Omental fat pad (tissue), 4 donors: Measurements from ENCODE around the gene HMSD. TPM values are rescaled to one million over a fixed set of nuclear protein-coding genes. Genes with fewer than 3 reads are reported as not detected.

Experiments used
- ATAC-seq: fragments of 150-250 bp; one replicate; pipeline ENCODE4 v1.9.1; 2016; ENCODE audit warnings: mild to moderate bottlenecking, moderate library complexity; ENCODE audit not compliant: low FRiP score
- DNase-seq: peaks from one replicate; pipeline ENCODE4 v3.0.0-alpha.2; 2019; ENCODE audit warnings: low spot score
- total RNA-seq, 4 donors: library from RNA; depleted of rRNA; stranded (reverse); fragments of >200 nt; gene quantifications; one replicate each; pipeline ENCODE4 v1.1.0, GENCODE V29; 2016
- TF ChIP-seq, protein P1 (sequence below), 3 donors: fragments of 450-650 bp; IDR thresholded peaks; one replicate each; pipeline ENCODE4 v1.5.1; 2016 to 2017; ENCODE audit warnings: antibody characterized with exemption in 3 of 3, mild to moderate bottlenecking in 3 of 3, moderate library complexity in 2 of 3

Gene HMSD
- total RNA-seq, 4 donors from 2014 or later: 0.38 to 1.6 (median 0.72) TPM; not detected in 1

DNA sequence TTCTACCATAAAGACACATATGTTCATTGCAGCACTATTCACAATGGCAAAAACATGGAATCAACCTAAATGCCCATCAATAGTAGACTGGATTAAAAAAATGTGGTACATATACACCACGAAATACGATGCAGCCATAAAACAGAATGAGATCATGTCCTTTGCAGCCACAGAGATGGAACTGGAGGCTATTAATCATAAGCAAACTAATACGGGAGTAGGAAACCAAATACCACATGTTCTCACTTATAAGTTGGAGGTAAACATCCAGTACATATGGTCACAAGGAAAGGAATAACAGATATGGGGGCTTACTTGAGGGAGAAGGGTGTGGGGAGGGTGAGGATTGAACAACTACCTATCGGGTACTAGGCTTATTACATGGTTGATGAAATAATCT lies 7.7 kb downstream of the HMSD start:
- ATAC-seq: no peak
- TF ChIP-seq, protein P1, sequence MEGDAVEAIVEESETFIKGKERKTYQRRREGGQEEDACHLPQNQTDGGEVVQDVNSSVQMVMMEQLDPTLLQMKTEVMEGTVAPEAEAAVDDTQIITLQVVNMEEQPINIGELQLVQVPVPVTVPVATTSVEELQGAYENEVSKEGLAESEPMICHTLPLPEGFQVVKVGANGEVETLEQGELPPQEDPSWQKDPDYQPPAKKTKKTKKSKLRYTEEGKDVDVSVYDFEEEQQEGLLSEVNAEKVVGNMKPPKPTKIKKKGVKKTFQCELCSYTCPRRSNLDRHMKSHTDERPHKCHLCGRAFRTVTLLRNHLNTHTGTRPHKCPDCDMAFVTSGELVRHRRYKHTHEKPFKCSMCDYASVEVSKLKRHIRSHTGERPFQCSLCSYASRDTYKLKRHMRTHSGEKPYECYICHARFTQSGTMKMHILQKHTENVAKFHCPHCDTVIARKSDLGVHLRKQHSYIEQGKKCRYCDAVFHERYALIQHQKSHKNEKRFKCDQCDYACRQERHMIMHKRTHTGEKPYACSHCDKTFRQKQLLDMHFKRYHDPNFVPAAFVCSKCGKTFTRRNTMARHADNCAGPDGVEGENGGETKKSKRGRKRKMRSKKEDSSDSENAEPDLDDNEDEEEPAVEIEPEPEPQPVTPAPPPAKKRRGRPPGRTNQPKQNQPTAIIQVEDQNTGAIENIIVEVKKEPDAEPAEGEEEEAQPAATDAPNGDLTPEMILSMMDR (IDR thresholded peaks at IDR 0.05): no peak

DNA sequence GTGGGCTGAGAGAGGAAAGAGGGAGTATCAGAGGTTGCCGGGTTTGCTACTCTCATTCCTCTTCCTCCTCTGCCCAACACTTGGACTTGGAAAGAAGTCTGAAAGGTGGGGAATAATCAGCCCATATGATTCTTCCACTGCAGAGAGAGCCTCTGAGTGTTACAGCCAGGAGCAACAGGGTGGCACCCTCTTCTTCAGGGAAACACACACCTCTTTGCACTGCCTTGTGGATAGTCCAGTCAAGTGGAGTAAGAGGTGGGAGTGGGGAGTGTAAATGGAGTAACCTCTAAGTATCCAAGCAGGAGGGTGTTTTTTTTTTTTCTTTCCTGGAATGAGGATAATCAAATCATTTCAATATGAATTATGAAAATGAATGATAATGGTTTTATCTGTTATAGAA lies 11.8 kb downstream of the HMSD start:
- DNase-seq: no peak
- peak; percentile 72 for ATAC-seq
- TF ChIP-seq, protein P1 (IDR thresholded peaks at IDR 0.05): no peak

More for the DNA sequence above, 7.7 kb downstream of the HMSD start:
- no peak for DNase-seq

DNA sequence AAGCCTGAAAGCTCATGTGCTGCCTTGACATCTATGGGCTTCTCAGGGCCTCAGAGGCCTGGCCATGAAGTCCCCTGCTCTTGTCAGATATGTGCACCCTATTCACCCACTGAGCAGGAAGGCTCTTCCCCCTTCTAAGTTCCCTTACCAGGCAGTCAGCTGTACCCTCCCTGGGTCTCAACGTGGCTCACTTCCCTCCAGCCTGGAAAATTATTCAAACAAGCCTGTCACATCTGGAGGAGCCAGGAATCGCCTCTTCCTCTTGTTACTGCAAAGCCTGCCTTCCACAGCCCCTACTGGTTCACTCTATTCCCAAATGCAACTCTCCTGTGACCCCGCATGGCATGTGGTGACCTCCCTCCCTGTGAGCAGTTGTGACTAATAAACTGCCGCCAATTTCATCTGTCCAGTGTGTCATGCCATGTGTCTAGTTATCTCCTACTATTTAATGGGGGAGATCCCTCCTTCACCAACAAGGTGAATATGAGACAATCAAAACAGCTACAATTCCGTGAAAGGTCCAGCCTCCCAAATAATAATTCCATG lies 12.4 kb downstream of the HMSD start:
- TF ChIP-seq, protein P1 (IDR thresholded peaks at IDR 0.05): no peak
- ATAC-seq: no peak
- no peak for DNase-seq

DNA sequence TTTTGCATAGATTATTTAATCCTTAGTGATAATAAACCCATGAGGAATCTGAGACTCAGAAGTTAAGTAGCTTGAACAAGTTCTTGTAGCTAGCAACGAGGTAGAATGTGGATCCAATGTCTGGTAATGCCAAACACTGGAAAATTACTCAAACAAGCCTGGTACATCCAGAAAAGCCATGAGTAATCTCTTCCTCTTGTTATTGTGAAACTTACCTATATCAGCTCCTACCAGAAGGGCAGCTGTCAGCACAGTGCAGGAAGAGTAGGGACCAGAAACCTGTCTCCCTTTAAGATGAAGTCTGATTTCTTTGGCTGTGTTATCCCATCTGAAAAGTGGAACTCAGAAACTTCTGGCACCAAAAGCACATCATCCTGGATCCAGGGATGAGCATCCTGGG lies 13.0 kb downstream of the HMSD start:
- DNase-seq (no peak), ATAC-seq (peak; percentile 37)
- TF ChIP-seq, protein P1 (IDR thresholded peaks at IDR 0.05): no peak

DNA sequence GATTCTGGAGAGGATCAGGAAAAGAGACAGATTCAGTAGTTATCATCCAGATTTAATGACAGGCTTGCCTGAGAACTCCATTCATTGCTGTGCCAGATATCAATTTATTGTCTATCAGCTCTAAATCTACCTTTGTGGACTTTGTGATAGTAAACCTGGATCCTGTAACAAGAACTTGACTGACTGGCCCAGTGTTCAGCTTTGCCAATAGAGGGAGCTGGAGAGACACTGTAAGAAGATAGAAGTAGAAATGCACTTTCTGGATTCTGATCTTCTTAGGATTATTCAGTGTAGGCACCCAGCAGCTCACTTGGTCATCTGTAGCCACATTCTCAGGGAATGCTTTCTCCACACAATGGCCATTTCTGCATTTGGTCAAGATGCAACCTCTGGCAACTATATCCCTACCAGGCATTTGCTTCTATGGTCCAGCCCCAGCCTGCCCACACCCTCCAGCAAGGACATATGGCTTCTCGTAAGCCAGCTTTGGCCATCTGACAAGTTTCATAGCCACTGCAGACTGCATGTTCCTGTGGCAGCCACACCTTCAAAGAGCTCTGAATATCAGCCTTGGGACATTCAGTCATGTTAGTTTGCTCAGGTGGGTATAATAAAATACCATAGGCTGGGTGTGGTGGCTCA lies 14.6 kb downstream of the HMSD start:
- ATAC-seq: no peak
- no peak for DNase-seq
- TF ChIP-seq, protein P1 (IDR thresholded peaks at IDR 0.05): no peak

DNA sequence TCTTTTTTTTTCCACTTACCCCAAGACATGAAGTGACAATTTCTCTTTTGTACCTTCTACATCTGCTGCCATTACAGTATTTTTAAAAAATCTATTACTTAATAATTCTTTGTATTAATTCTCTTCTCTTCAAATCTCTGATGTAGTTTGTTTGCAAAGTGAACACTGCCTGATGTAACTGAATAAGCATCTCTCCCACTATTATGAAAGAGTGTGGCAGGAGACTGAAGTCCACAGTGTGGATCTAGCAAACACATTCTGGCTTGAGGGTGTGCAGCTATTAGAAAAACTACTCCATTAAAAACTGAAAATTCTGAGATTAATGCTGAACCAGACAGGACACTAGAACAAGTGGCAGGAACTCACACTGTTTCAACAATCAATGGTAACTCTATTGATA lies 15.8 kb downstream of the HMSD start:
- TF ChIP-seq, protein P1 (IDR thresholded peaks at IDR 0.05): no peak
- ATAC-seq: no peak
- no peak for DNase-seq

DNA sequence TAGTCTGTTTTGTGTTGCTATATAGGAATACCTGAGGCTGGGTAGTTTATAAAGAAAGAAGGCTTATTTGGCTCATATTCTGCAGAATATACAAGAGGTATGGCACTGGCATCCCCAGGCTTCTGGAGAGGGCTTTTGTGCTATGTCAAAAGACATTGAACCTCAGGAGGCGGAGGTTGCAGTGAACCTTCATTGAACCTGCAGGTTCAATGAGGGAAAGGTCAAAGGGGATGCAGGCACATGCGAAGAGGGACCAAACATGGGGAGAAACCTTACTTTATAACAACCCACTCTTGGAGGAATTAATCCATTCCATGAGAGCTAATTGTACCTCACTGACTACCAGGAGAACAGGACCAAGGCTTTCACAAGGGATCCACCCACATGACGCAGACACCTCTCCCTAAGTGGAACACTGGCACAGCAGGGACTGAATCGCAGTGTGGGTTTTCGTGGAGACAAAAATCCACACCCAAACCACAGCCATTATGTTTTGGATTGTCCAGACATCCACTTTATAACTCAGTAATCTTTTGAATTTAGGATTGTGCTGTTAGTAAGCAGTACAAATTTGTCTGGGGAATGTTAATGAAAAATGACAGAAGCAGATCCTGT lies 16.7 kb downstream of the HMSD start:
- TF ChIP-seq, protein P1 (IDR thresholded peaks at IDR 0.05): no peak
- no peak for ATAC-seq
- DNase-seq: no peak
